ENCODE results near the gene SPEM1.

The SPEM1 gene

GRCh38 chr17:7423679-7424078, 3.6 kb downstream of the SPEM1 start:
- DNase-seq = no peak

DNA sequence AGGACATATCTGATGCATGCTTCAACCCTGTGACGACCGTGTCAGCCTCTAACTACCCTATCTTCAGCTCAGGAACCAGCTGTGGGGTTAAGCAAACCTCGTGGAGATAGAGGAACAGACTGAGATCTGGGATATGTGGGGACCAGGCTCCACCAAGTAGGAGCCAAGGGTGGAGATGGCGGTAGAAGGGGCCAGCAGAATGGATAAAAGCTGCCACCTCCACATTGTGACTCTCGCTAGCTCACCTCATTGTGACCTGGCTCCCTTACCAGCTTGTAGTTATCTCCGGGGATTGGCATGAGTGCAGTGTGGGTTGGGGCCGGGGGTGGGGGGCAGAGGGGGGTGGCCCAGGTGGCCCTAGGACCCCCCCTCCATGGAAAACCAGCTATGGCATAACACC, 5.2 kb downstream of the SPEM1 start, which contains the start of gene SPEM2:
SPEM2 (plus strand) TSS at position 301 of the 400 bp plus-strand sequence; CDS start at position 374, 73 bp downstream.
- no peak for DNase-seq

DNA sequence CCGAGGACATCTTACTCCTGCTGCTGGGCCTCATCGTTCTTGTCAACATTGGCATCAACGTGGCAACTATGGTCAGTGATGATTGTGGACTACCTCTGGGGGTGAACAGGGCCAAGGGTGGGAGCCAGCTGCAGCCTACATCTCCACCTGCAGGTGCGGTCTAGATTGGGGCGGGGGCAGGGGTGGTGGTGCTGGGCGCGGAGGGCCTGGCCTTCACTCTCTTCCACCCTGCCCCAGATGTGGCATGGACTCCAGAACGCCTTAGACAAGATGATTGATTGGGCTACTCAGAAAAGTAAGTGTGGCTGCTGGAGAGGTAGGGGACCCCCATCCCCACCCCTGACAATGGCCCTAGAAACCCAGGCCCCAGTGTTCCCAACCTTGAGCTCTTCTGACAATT, 5.6 kb downstream of the SPEM1 start:
- no peak for DNase-seq

GRCh38 chr17:7426203-7426863, 6.2 kb downstream of the SPEM1 start:
- DNase-seq = no peak

DNA sequence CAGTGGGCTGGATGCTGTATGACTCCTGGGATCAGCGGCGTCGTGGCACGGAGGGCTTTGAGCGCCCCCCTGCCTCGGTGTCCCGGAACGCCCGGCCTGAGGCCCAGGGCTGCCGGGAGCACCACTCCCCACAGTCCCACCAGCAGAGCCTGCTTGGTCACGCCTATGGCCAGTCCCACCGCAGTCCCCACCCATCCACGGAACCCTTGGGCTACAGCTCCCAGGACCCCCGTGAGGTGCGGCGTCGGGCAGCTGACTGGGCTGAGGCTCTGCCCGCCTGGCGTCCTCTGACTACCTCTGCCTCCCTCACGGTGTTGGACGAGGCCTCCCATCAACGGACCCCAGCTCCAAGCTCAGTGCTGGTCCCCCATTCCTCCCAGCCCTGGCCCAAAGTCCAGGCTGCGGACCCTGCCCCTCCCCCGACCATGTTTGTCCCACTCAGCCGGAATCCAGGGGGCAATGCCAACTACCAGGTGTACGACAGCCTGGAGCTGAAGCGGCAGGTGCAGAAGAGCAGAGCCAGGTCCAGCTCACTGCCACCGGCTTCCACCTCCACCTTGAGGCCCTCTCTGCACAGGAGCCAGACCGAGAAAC, 6.9 kb downstream of the SPEM1 start:
- DNase-seq = no peak

- no peak for DNase-seq
These were observed 7.4 kb downstream of the SPEM1 start for GRCh38 chr17:7427549-7427948.

- no peak for DNase-seq
These were observed 8.4 kb downstream of the SPEM1 start, which contains the start of gene SPEM3 for GRCh38 chr17:7428557-7428956. Gene SPEM3 (plus strand): TSS chr17:7428857. CDS start chr17:7428903, 46 bp downstream.

GRCh38 chr17:7429722-7430121, 9.6 kb downstream of the SPEM1 start:
- DNase-seq = no peak

DNA sequence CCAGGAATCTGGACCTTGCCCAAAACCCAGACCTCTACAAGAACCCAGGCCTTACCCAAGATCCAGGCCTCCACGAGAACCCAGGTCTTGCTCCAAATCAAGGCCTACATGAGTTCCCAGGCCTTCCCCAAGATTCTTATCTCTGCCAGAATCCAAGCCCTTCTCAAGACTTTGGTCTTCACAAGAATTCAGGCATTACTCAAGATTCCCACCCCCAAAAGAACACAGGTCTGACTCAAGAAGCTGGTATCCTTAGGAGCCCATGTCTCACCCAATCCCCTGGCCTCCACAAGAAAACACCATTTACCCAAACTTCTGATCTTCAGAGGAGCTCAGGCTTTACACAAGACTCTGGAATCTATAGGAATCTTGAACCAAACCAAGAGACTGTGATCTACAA, 11.1 kb downstream of the SPEM1 start:
- no peak for DNase-seq

DNA sequence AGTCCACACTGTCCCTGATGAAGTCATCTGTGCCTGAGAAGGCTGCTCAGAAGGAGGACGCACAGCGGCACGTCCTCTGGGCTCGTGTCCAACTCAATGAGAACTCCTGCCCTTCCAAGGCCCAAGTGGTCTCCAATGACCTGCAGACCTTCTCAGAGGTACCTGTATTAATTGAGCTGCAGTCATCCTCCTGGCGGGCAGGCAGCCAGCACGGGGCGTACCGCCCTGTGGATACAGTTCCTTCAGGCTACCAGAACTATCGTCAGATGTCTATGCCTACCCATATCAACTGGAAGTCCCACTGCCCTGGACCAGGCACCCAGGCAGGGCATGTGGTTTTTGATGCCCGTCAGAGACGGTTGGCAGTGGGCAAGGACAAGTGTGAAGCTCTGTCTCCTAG, 12.2 kb downstream of the SPEM1 start:
- no peak for DNase-seq

GRCh38 chr17:7435676-7436555, 15.8 kb downstream of the SPEM1 start:
- DNase-seq = peak; percentile 63

DNA sequence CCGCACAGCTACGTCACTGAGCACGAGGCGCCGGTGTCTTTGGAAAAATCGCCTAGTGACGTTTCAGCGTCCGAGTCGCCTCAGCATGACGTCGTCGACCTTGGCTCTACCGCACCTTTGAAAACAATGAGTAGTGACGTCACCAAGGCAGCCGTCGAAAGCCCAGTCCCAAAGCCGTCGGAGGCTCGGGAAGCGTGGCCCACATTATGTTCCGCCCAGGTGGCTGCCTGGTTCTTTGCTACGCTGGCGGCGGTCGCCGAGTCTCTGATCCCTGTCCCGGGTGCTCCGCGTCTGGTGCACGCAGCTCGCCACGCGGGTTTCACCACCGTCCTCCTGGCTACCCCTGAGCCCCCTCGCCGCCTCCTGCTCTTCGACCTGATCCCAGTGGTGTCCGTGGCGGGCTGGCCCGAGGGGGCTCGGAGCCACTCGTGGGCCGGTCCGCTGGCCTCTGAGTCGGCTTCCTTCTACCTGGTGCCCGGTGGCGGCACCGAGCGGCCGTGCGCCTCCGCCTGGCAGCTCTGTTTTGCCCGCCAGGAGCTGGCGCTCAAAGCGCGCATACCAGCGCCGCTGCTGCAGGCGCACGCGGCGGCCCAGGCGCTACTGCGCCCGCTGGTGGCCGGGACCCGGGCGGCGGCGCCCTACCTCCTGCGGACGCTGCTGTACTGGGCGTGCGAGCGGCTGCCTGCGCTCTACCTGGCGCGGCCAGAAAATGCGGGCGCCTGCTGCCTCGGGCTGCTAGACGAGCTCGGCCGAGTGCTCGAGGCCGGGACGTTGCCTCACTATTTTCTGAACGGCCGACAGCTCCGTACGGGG, 16.6 kb downstream of the SPEM1 start:
- peak; percentile 81 for DNase-seq

- no peak for DNase-seq
These were observed 17.3 kb downstream of the SPEM1 start for GRCh38 chr17:7437369-7437863.

DNA sequence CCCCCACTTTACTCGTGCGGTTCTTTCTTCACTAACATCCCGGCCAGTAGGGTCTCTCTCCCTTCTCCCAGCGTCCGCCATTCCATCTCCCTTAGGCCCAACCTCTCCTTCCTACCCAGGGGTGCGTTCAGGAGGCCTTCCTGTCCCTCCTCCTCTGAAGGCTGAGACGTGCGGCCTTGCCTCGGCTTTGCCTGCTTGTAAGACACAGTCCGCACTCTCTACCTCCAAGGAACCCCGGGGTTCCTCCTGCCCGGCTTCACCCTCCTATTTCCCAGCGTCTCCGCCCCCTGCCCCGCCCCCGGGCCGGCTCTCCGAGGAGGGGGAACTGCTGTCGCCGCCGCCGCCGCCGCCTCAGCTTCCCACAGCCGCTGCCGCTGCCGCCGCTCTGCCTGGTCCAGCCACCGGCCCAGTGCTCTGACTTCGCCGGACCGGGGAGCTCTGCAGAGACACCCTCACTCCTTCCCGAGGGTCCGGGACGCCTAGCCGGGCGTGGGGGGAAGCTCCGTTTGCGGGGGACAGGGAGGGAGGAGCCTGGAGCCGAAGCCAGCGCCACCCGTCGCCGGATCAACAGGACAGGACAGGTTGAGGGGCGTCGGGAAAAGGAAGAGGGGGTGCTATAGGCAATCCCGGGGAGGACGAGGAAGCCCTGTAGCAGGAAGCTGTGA, 18.0 kb downstream of the SPEM1 start:
- DNase-seq = peak; percentile 35

DNA sequence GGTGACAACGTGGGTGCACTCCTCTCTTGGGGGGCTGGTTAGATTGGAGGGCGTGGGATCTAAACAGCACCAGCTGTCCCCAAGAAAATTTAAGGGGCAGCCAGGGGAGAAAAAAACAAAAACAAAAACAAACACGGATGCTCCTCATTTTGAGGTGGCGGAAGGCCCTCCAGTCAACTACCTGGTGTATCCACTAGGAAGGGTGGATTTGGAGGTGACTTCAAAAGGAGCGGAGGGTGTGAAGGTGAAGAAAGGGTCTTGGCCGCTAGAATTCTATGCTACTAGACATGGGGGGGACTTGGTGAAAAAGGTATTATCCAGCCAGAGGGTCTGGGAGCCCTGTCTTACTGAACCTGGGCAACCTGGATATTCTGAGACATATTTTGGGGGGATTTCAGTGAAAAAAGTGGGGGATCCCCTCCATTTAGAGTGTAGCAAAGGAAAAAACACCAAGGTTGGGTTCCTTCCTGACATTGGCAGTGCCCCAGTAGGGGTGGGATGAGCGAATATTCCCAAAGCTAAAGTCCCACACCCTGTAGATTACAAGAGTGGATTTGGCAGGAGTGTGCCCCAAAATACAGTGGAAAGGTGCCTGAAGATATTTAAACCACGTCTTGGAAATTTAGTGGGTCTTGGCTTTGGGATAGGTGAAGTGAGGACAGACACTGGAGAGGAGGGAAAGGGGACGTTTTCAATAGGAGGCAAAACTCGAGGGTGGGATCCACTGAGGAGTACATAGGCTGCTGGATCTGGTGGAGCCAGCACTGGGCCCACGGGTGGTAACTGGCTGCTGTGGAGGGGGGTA, 18.7 kb downstream of the SPEM1 start:
- no peak for DNase-seq

DNA sequence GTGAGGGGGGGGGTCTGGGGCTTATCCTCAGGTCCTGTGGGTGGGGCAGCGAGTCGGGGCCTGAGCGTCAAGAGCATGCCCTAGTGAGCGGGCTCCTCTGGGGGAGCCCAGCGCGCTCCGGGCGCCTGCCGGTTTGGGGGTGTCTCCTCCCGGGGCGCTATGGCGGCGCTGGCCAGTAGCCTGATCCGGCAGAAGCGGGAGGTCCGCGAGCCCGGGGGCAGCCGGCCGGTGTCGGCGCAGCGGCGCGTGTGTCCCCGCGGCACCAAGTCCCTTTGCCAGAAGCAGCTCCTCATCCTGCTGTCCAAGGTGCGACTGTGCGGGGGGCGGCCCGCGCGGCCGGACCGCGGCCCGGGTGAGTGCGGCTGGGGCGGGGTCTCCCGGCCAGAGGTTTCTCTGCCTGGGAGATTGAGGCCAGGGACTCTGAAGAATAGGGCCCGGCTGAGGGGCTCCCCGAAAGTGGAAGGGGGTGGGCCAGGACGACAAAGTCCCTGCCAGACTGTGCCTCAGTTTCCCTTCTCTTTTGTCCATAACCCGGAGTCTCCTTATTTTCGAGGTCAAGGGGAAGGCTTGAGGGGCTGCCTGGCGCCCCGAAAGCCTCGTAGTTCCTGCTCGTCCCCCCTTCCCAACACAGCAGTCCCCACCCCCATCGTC, 19.5 kb downstream of the SPEM1 start, which contains the start of gene FGF11:
FGF11 (plus strand) TSS at position 51 of the 651 bp plus-strand sequence; CDS start at position 160, 109 bp downstream.
- DNase-seq = no peak

DNA sequence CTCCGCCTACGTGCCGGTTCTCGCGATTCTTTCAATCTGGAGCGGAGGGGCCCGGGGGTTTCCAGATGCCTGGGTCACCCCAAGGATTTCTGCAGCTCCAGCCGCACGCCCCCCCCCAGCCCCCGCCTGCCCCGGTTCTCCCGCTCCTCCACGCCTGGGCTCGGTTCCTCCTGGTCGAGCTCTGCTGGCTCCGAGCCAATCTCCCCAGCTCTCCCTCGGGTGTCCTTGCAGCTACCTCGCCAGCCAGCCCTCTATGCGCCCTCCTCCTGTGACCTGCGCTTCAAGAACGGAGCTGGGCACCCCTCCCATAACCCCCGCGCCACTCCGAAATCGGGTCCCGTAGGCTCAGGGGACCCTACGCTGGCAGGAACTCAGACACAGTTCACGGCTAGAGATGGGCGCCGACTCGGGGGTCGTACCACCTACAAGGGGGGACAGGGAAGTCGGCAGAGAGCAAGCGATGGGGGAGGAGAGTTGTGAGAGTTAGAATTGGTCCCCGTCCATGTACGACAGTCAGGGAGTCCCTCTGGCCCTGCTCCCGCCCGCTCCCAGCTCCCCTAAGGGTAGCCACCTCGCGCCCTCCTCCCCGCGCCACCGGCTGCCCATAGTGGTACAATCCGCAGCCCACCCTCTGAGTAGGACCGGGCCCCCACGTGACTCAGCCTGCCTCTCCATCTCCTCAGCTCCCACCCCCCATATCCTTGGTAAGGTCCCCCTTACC, 20.1 kb downstream of the SPEM1 start:
- peak; percentile 21 for DNase-seq

DNA sequence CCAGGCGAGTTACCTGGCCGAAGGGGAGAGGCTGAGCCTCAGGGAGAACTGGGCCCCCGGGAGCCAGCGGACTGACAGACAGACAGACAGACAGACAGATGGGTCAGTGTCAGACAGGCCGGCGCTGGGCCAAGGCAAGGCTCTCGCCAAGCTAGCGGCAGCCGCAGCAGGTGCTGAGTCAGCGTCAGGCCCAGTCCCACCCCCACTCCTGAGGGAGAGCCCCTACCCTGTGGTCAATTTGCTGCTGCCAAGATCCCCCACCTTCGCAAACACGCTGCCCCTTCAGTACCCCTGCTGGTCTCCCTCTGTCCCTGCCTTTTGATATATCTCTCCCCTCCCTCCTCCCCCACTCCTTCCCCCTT, 20.7 kb downstream of the SPEM1 start:
- no peak for DNase-seq

- no peak for DNase-seq
These were observed 21.1 kb downstream of the SPEM1 start for GRCh38 chr17:7441266-7441665.

DNA sequence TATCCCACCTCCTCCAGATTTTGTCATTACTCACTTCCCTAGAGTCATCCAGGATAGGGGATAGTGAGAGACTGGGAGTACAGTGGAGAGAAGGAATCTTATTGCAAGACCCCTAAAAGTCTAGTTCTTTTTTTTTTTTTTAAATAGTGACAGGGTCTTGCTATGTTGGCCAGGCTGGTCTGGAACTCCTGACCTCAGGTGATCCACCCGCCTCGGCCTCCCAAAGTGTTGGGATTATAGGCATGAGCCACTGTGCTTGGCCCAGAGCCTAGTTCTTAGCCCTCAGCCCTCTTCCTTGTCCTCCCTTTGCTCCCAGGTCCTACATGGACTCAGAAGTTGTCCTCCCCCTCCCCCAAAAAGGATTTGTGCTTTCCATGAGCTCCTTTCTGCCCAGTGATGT, 22.0 kb downstream of the SPEM1 start:
- no peak for DNase-seq

Data from hematopoietic multipotent progenitor cell treated with erythropoietin and hydrocortisone succinate and interleukin-3 and kit ligand, for 8 days (in vitro differentiated cells).